Stimulated activated CD4-positive, alpha-beta T cell treated with anti-CD3 and anti-CD28 coated beads, Interleukin-15, amount 100 ng/mL, for 1 hour (primary cell): ENCODE data around the gene BEAN1.
"Not testable (repeated sequence)": the region's sequence is repeated elsewhere in the genome, so short reads cannot be mapped to it uniquely, and the experiment has no call there.

Experiments
- DNase-seq, 2 donors: peaks; one replicate each; pipeline ENCODE4 v3.0.0-alpha.2; 2020; ENCODE audit warnings: low read depth in 1 of 2, low spot score in 1 of 2

Gene BEAN1

DNA sequence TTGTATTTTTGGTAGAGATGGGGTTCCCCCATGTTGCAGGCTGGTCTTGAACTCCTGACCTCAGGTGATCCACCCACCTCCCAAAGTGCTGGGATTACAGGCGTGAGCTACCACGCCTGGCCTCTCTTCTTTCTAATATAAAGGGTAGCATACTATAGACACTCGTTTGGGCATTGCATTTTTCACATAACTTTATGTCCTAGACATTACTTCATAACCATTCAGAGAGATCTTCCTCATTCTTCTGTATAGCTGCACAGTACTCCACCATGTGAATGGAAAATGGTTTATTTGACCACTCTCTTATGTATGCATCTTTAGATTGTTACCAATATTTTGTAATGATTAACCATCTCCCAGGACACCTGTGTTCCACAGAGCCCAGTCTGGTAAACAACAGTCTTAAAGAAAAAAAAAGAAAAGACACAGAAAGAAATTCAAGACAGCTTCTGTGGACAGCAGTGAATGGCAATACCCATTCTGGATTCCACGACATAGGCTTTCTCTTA lies 80.7 kb downstream of the BEAN1 start:
- DNase-seq, result no peak

DNA sequence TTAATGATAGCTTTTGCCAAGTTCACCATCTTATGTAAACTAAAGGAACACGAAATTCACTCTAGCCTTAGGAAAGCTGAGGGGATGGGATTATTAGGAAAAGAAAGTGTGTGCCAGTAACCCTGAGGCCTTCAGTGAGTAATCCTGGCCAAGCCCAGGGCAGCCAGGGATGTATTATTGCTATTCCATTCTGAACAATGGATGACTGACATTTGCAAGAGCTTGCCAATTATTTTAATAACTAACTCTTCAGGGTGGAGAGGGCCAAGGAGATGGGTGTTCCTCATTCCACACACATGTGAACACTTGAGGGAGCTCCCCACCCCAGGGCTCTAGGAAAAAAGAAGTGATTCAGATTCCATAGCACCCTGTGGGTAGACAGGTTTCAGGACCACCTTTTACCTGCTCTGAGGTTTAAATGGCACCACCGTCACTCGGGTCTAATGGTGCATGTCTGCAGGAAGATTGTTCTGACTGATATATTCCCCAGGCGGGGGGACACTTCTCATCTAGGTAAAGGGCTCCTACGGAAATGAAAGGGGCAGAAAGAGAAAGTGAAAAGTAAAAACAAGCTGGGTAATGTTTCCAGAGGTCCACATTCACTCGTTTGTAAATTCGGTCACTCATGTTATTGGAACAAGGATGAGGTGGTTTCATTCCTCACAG lies 81.3 kb downstream of the BEAN1 start:
- DNase-seq, result no peak

DNA sequence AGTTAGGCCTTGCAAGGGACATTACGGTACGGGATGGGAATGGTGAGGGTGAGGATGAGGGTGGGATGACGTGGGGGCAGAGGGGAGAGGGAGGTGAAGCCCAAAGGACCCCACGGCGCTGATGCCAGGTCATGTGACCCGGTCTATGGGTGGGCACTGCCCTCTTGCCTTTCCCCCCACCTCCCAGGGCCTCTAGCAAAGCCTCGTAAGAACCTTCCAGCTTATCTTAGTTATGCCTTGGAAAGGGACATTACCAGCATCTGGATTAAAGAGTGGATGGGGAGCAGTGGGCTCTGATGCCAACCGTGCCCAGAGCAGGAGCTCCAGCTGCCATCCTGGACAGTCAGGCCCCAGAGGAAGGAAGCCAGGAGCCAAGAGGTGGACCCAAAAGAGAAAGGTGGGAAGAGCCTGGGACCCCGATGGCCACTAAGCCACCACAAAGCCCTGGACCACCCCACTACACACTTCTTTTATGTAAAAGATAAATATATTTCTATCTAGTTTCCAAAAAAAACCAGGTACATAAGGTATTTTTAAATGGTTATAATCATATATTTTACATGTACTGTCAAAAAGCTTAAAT lies 81.9 kb downstream of the BEAN1 start:
- DNase-seq, result no peak

DNA sequence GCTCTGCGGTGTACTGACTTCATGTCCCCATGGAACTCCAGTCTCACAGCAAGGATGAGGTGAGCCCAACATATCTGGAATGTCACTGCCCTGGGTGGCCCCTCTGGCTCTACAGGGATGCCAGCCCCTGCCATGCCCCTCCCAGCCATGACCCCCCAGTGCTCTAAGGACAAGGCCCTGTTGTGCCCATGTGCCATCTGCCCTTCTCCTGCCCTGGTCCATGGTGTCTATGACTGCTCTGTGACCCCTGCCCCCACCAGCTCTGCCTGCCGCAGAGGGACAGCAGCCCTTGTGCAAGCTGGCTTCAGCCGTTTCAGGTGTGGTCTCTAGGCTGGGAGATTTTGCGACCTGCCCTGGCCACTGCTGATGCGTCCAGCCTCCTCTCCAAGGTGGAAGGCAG lies 82.5 kb downstream of the BEAN1 start:
- no peak for DNase-seq

- DNase-seq, result no peak
Measured at GRCh38 chr16:66510298-66510697, 83.2 kb downstream of the BEAN1 start.

- DNase-seq, result no peak
Measured at GRCh38 chr16:66510711-66511601, 83.9 kb downstream of the BEAN1 start.

DNA sequence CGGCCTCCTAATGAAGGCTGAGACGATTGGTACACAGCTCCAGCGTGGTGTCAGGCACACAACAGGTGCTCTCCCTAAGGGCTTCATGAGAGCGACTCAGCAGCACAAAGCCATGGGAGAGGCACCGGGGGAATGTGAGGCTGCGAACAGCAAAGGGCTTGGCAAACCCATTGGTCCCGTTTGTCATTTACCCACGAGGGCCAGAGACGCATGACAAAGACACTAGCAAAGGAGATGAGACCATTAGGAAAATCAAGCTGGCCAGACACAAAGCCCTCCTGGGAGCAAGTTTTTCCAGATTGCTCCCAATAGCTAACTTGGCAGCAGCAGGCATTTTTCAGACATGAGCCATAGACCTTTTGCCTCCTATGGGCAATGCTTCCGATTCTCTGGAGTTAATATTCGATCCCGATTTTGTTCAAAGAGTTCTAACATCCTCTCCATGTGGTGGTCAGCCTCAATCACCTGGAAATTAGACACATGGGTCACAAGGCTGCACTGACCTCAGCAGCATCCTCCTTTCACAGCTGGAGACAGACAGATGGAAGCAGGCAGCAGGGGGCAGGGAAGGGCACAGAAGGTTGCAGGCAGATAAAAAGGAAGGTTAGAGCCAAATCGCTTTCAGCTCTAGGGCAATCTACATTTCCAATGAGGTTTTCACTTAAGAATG lies 84.6 kb downstream of the BEAN1 start:
- DNase-seq, result no peak

GRCh38 chr16:66512272-66513110 lies 85.4 kb downstream of the BEAN1 start:
- no peak for DNase-seq

- no peak for DNase-seq
Measured at GRCh38 chr16:66513111-66513723, 86.1 kb downstream of the BEAN1 start.

GRCh38 chr16:66514391-66514790 lies 87.3 kb downstream of the BEAN1 start:
- not testable (repeated sequence) for DNase-seq

DNA sequence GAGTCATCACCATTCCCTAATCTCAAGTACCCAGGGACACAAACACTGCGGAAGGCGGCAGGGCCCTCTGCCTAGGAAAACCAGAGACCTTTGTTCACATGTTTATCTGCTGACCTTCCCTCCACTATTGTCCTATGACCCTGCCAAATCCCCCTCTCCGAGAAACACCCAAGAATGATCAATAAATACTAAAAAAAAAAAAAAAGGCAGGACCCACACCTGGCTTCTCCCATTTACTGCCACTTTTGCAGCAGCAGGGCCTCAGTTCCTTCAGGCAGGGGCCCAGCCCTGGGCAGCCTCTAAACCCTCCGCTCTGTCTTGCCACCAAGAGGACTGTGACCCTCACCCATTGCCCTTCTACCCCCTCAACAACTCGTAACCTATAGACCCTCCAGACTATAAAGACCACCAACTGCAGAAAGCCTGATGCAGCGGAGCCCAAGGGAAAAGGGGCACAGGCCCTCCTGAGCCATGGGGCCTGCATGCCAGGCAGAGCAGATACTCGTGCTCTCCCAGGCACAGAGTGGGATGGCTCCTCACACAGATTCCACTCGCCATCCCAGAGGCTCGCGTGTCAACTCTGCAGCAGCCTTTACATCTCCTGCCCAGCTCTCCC lies 88.0 kb downstream of the BEAN1 start:
- DNase-seq, result not testable (repeated sequence)

- DNase-seq, result no peak
Measured at GRCh38 chr16:66515596-66516508, 88.8 kb downstream of the BEAN1 start.

- no peak for DNase-seq
Measured at GRCh38 chr16:66516509-66516807, 89.4 kb downstream of the BEAN1 start.

GRCh38 chr16:66516808-66517585 lies 89.9 kb downstream of the BEAN1 start:
- peak; percentile 44 to 57 for DNase-seq

DNA sequence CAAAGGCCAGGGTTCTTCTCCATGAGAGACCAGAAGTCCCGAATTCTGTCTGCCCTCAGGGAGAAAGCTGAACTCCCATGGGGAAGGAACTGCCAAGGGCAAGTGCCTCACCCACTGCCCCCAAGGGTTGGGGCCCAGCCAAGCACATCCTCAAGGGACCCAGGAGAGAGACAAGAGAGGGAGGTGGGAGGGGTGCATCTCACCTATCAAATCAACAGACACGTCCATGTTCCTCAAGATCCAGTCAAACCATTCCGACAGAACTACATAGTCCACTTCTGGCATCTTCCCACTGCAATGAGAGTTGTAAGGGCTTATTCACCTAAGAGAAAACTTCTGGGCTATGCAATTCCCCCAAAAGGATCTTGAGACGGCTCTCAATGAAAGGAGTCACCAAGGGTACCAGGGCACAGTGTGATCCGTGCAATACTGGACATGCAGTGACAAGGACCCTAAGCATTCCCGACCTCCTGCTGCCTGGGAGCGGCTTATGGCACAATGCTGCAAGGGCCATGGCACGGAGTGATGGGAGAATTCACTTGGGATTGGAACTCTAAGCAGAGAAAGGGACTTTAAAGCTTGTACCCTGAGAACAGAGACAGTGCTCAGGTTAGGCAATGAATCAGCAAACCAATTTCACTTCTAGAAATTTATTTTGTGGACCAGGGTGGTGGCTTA lies 90.6 kb downstream of the BEAN1 start:
- DNase-seq, result no peak

DNA sequence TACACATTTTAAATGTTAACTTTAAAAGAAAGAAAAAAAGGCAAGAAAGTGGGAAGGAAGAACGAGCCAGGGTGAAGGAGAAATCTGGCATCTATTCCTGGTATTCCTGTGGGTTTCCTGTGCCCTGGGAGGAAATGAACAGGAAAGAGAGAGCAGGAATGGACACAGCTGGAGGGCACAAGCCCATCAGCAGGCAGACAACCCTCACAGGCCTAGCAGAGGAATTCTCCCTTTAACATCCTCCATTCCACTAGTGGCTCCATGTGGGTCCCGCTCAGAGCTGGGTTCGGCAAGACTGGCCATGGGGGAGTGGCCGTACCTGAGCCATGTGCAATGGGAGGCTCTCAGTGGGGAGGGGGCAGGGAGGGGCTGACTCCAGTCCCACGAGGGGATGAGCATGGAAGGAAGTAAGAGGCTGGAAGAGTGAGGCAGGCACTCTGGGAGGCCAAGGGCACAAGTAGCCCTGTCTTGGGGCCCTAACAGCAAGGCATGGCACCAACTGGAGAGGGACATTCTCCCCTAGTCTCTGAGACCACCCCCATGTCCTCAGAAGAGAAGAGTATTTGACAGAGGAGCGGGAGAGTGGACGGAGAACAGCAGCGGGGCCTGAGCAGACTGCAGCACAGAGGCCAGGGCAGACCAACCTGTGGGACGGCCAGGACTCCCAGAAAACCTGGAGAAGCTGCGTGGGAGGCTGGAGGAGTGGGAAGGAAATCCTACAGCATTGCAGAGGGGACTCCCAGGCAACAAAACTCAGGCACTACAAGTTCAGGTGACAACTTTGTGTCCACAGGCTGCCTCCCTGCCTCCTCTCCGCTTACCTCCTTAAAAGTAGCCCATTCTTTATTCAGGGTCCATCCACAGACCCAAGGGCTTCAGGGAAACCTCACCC lies 92.6 kb downstream of the BEAN1 start:
- no peak for DNase-seq
